Right hindlimb (tissue), 1 donor: ENCODE measurements around the gene HBZ.
A peak's percentile ranks its signal among the peaks of the same experiment; 100 is the strongest.
"Not testable (repeated sequence)": the region's sequence is repeated elsewhere in the genome, so short reads cannot be mapped to it uniquely, and the experiment has no call there.

ENCODE experiments used
- DNase-seq: peaks from one replicate; pipeline ENCODE4 v3.0.0-alpha.2; 2018

The HBZ gene

DNA sequence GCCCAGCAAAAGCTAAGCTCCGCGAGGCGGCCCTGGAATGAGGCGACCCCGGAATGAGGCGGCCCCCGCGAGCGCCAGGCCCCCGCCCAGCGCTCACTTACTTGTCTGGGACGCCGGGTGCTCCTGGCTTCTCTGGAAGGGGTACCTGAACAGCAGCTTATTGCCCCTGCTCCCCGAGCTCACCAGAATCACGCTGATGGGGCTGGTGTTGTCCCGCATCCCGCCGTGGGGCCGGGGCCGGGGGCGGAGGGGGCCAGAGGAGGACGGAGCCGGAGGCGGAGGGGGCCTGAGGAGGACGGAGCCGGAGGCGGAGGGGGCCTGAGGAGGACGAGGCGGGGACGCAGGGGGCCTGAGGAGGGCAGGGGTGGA is 14.4 kb upstream of the HBZ start:
- DNase-seq = peak; percentile 56

DNA sequence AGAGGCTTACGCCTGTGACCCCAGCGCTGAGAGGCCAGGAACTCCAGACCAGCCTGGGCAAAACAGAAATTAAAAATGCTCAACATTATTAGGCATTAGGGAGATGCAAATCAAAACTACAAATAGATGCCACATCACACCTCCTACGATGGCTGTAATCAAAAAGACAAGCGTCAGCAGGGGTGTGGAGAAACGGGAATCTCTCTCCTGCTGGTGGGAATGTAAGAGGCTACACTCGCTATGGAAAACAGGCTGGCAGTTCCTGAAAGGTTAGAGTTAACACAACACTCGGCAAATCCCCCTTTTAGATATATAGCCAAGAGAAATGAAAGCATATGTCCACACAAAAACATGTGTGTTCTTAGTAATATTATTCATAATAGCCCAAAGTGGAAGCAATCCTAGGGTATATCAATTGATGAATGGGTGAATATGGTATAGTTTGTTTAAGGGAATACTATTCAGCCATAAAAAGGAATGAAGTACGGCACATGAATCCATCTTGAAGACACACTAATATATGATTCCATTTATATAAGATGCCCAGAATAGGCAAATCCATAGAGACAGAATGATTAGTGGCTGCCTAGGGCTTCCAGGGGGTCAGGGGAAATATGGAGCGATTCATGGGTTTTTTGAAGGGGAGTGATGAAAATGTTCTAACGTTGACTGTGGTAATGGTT is 12.1 kb upstream of the HBZ start:
- DNase-seq = no peak

DNA sequence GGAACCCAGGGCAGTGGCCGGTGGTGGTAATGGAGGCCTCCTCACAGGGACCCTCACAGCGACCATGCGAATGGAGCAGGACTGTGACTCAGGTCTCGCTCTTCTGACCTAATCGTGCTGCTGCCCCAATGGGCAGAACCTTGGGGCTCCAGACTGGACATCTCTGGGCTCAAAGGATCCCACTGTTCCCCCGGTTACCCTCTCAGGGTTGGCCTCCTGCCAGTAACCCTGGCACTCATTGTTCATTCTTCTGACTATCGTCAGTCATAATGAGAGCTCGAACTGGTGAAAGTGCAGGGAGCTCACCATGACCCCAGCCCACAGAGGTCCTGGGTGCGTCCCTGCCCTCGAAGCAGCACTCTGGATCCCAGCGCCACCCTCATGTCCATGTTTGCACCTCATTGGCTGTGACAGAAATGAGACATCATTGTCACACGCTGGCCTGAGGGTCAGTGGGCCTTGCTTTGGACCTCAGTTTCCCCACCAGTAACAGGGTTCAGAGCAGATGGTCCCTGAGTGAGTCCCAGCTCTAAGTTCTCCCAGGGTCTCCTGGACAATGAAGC is 10.0 kb upstream of the HBZ start:
- no peak for DNase-seq

DNA sequence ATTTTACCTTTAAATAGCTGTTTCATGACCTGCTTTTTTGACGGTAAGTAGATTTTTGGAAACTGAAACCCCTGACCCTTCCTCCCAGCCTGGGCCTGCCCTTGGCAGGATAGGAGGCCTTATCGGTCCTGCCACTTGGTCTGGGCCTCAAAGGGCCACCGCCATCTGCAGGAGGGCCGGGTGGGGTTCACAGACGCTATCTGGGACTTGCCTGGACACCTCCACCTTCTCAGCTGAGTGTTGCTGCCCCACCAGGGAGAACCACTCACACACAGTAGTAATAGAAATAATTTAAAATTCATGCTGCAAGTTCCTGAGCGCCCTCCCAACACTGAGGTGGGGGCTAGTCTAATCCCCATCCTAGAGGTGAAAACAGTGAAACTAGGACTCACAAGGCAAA is 9.4 kb upstream of the HBZ start:
- DNase-seq = no peak

DNA sequence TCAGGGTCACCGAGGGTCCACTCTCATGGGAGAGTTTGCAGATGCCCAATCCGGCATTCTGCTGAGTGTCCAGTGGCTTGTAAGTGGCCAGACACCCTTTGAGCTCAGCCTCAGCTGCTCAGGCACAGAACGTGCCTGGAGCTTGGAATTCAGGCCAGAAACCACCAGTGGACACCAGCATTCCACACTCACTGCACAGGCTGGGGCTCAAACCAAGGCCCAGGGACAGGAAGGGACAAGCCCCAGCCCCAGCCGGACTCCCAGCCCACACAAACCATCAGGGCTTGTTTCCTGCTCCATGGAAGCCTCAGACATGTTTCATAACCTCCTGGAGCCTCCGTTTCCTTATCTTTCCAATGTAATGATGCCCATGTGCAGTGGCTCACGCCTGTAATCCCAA is 9.0 kb upstream of the HBZ start:
- no peak for DNase-seq

DNA sequence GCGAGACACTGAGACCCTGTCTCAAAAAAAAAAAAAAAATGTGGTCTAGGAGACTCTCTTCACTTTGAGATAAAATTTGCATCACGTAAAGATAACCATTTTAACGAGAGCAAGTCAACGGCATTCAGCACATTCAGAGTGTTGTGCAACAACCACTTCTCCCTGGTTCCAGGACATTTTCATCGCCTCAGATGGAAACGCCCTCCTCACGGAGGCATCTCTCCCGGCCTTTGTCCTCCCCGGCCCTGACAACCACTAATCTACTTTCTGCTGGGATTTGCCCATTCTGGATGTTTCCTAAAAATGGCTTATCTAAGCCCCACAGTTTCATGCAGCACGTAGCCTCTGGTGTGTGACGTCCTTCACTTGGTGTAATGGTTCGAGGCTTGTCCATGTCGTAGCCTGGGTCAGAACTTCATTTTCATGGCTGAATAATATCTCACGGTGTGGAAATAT is 7.6 kb upstream of the HBZ start:
- DNase-seq = no peak

DNA sequence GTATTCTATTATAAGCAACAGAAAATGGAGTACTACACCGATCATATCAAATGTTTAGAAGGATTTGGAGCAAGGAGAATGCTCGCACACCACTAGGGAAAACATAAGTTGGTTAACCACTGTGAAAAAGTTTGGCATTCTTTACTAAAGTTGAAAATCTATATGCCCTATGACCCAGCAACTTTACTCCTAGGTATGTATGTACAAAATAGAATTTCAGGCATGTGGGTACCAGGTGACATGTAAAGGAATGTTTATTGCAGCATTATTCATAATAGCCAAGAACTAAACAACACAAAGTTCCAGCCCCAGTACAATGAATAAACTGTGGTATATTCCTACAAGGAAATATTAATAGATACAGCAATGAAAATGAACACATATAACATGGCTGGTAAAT is 5.8 kb upstream of the HBZ start:
- no peak for DNase-seq

DNA sequence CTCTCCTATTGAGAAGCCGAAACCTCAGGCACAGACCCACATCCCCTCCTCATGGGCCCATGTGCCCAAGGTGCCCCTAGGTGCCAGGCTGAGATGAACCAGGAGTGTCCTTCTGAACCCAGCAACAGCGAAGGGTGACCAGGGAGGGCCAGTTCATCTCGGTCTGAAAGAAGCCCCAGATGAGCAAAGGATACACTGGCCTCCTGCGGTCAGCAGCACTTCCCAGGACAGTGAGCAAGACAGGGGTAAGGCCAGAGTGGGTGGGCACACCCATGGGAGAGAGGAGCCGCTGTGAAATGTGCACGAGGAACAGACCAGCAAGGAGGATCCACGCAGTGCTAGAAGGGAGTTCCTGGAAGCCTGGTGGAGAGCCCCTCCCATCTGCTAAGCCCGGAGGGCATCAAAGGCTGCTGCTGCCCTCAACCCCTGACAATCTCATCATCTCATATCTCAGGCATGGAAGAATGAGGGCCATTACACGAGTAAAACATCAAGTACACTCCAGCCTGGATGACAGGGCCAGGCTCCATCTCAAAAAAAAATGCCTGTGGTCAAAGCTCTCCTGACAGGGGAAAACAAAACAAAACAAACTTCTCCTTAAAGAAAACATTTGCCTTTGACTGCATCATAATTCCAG is 3.3 kb upstream of the HBZ start:
- no peak for DNase-seq

DNA sequence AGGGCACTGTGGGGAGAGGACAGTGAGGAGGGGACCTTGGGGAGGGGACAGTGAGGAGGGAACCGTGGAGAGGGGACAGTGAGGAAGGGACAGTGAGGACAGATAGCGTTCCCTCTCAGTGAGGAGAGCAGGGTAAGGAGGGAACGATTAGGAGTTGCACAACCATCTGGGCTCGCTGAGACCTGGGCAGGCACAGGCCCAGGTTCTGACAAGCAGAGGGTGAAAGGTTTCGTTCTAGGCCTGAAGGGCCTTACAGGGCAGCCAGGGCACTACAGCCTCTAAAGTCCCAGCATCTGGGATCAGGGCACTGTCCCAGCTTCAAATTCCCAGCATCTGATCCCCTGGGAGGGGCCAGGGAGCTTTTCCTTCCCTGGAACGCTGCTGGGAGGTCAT is 681 bp downstream of the HBZ start:
- DNase-seq = not testable (repeated sequence)

DNA sequence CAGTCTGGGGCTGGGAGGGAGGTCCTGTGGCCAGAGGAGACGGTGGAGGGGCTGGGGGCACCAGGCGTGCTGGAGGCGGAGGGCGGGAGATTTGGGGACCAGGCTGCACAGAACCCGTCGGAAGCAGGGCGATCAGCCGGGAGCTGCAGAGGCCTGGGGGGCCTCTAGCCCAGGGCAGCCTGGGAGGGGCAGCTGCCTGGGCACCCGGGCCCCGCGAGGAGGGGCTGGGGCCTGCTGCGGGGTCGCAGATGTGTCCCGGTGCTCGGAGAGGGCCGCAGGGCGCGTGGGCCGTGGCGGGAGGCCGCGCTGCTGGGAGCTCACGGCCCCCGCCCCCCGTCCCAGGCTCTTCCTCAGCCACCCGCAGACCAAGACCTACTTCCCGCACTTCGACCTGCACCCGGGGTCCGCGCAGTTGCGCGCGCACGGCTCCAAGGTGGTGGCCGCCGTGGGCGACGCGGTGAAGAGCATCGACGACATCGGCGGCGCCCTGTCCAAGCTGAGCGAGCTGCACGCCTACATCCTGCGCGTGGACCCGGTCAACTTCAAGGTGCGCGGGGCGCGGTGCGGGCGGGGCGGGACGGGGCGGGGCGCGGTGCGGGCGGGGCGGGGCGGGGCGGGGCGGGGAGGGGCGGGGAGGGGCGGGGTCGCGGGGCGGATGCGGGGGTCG is 1.2 kb downstream of the HBZ start:
- not testable (repeated sequence) for DNase-seq

DNA sequence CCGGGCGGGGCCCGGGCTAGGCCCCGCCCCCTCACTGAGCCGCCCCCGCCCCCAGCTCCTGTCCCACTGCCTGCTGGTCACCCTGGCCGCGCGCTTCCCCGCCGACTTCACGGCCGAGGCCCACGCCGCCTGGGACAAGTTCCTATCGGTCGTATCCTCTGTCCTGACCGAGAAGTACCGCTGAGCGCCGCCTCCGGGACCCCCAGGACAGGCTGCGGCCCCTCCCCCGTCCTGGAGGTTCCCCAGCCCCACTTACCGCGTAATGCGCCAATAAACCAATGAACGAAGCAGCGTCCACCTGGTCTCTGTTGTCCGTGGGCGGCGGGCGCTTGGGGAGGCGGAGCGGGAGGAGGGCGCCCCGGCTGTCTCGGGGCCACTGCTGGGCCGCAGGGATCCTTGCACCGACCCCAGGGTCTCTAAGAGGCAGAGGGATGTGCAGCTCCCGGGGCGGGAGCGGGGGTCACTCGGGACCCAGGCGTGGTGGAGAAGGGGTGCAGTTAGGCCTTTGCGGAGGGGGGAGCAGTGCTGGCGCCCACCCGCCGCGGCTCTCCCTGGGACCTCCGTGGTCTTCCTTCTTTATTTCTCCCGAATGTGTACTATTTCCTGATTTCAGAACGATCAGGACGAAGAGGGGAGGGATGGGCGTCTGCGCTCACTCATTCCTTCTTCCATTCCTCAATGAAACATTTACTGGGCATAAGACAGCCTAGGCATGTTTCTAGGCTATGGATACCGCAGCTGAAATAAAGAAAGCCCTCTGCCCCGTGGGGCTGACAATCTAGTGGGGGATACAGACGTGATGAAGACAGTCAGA is 2.0 kb downstream of the HBZ start:
- DNase-seq = peak; percentile 68

DNA sequence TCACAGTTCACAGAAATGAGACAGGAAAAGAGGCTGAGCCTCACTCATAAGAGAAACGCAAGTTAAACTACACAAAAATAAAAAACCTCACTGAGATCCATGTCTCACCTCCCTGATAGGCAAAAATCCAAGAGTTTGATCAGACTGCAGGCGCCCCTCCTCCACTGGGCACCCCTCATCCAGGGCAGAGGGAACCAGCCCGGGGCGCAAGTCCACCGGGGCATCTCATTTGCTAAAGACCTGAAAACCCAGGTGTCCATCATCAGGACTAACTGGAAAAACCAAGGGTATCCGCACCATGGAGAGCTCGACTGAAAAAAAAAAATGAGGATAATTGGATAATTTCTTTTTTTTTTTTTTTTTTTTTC is 2.6 kb downstream of the HBZ start:
- DNase-seq = no peak

DNA sequence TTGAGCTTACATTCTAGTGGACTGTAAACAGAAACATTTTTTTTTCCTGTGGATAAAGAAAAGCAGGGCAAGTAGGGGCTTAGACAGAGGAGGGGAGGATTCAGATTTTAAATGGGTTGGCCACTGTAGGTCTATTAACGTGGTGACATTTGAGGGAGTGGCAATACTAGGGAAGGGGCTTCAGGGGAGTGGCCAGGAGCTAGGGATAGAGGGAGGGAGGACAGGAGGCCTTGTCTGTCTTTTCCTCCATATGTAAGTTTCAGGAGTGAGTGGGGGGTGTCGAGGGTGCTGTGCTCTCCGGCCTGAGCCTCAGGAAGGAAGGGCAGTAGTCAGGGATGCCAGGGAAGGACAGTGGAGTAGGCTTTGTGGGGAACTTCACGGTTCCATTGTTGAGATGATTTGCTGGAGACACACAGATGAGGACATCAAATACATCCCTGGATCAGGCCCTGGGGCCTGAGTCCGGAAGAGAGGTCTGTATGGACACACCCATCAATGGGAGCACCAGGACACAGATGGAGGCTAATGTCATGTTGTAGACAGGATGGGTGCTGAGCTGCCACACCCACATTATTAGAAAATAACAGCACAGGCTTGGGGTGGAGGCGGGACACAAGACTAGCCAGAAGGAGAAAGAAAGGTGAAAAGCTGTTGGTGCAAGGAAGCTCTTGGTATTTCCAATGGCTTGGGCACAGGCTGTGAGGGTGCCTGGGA is 6.8 kb downstream of the HBZ start:
- no peak for DNase-seq

DNA sequence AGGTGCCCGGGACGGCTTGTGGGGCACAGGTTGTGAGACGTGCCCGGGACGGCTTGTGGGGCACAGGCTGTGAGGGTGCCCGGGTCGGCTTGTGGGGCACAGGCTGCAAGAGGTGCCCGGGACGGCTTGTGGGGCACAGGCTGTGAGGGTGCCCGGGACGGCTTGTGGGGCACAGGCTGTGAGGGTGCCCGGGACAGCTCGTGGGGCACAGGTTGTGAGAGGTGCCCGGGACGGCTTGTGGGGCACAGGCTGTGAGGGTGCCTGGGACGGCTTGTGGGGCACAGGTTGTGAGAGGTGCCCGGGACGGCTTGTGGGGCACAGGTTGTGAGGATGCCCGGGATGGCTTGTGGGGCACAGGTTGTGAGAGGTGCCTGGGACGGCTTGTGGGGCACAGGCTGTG is 7.8 kb downstream of the HBZ start:
- DNase-seq = not testable (repeated sequence)

DNA sequence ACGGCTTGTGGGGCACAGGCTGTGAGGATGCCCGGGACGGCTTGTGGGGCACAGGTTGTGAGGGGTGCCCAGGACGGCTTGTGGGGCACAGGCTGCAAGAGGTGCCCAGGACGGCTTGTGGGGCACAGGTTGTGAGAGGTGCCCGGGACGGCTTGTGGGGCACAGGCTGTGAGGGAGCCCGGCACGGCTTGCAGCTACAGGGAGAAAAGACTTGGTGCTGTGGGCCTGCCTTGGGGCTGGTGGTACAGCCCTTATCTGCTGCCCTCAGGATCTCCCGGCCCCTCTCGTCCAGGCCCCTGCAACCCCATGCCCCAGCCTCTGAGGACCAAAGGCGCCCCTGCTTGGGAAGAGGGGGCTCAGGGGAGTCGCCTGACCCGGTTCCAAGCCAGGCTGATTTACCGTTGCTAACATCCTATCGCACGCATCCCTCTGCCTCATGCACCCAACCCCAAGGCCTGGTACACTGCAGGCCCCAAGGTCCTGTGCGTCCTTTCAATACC is 8.3 kb downstream of the HBZ start:
- no peak for DNase-seq

DNA sequence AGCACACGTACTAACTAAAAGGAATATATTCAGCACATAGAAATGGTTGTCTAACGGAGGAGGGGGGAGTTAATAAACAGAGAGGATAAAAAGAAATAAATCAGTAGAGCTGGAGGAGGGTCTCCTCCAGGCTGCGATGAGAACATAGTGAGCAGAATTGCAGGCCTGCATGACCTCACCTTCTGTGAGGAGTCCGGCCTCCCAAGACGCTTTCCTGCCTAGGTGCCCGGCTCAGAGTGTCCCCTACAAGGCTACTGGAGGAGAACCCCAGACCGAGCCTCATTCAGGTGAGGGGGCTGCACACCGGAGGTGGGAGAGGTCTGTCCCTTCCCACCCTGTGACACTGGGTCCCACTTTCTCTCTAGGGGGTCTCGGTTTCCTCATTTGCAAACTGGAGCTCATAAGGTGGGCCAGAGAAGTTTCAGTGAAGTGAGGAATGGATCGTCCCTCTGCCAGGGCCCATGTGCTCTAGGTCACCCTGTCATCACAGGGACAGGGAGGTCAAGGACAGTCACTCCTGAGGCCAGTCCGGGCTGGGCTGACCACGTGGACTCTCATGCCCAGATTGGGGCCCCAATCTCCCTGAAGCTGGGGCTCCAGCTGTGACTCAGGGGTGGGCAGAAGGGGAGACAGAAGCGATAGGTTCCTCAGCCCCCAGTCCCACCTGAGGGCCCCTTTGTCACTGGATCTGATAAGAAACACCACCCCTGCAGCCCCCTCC is 10.0 kb downstream of the HBZ start:
- no peak for DNase-seq

DNA sequence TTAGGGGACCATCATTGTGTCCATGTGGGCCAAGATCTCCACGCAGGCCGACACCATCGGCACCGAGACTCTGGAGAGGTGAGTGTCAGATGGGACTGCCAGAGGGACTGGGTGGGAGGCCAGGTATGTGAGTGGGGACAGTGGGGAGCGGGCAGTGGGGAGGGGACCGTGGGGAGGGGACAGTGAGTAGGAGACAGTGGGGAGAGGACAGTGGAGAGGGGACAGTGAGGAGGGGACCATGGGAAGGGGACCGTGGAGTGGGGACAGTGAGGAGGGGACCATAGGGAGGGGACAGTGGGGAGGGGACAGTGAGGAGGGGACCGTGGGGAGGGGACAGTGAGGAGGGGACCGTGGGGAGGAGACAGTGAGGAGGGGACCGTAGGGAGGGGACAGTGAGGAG is 10.7 kb downstream of the HBZ start:
- not testable (repeated sequence) for DNase-seq

DNA sequence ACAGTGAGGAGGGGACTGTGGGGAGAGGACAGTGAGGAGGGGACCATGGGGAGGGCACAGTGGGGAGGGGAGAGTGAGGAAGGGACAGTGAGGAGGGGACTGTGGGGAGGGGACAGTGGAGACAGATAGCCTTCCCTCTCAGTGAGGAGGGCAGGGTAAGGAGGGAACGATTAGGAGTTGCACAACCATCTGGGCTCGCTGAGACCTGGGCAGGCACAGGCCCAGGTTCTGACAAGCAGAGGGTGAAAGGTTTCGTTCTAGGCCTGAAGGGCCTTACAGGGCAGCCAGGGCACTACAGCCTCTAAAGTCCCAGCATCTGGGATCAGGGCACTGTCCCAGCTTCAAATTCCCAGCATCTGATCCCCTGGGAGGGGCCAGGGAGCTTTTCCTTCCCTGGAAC is 11.3 kb downstream of the HBZ start:
- not testable (repeated sequence) for DNase-seq

DNA sequence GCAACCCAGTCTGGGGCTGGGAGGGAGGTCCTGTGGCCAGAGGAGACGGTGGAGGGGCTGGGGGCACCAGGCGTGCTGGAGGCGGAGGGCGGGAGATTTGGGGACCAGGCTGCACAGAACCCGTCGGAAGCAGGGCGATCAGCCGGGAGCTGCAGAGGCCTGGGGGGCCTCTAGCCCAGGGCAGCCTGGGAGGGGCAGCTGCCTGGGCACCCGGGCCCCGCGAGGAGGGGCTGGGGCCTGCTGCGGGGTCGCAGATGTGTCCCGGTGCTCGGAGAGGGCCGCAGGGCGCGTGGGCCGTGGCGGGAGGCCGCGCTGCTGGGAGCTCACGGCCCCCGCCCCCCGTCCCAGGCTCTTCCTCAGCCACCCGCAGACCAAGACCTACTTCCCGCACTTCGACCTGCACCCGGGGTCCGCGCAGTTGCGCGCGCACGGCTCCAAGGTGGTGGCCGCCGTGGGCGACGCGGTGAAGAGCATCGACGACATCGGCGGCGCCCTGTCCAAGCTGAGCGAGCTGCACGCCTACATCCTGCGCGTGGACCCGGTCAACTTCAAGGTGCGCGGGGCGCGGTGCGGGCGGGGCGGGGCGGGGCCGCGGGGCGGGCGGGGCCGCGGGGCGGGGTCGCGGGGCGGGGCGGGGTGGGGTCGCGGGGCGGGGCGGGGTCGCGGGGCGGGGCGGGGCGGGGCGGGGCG is 11.8 kb downstream of the HBZ start:
- DNase-seq = not testable (repeated sequence)

DNA sequence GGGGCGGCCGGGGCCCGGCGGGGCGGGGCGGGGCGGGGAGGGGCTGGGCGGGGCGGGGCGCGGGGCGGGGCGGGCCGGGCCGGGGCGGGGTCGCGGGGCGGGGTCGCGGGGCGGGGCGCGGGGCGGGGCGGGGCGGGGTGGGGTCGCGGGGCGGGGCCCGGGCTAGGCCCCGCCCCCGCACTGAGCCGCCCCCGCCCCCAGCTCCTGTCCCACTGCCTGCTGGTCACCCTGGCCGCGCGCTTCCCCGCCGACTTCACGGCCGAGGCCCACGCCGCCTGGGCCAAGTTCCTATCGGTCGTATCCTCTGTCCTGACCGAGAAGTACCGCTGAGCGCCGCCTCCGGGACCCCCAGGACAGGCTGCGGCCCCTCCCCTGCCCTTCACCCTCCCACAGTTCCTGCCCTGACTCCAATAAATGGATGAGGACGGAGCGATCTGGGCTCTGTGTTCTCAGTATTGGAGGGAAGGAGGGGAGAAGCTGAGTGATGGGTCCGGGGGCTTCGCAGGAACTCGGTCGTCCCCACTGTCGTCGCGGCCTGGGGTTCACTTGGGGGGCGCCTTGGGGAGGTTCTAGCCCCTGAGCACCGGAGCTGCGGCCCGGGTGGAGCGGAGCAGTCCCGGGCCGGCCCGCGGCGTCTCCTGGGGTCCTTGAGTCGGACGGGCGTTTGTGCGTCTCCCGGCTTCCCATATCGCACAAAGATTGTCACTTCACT is 12.5 kb downstream of the HBZ start:
- no peak for DNase-seq
